ENCODE results near the gene MAB21L3. TPM values are rescaled to one million over a fixed set of nuclear protein-coding genes. Genes with fewer than 3 reads are reported as not detected.

The MAB21L3 gene
- total RNA-seq, 4 donors from 2014 or later, result 1.3 TPM; not detected in 3

- peak overlapping the region in 1 of 4 donors; percentile 78 for H3K27ac ChIP-seq
- TF ChIP-seq CTCF (IDR thresholded peaks at IDR 0.05) (no peak), EP300 (IDR thresholded peaks at IDR 0.05) (no peak), POLR2A (IDR thresholded peaks at IDR 0.05) (no peak), POLR2AphosphoS5 (IDR thresholded peaks at IDR 0.05) (no peak)
- H3K4me1 ChIP-seq, result peaks cover 0 to 21% (median 0%) of the 10 kb centered on the region in 3 donors
- ATAC-seq, result no peak
- 92% methylated on average over 4 of the region's 4 CpGs for WGBS, 2 donors (ENCODE audit: low coverage in 1 of 2)
- H3K27me3 ChIP-seq, result no peaks in the 10 kb centered on the region
- H3K4me3 ChIP-seq, result no peak overlapping the region
- no peaks in the 10 kb centered on the region for H3K9me3 ChIP-seq
- no peaks in the 10 kb centered on the region for H3K36me3 ChIP-seq
Observed at GRCh38 chr1:116150368-116150767, 39.2 kb downstream of the MAB21L3 start.

GRCh38 chr1:116151739-116152576 is 40.8 kb downstream of the MAB21L3 start:
- no peaks in the 10 kb centered on the region for H3K27me3 ChIP-seq

GRCh38 chr1:116152577-116152943 is 41.4 kb downstream of the MAB21L3 start:
- Histone ChIP-seq H3K4me1 (peaks cover 0 to 21% (median 0%) of the 10 kb centered on the region in 3 donors), H3K9me3 (no peaks in the 10 kb centered on the region), H3K27ac (peak overlapping the region in 2 of 4 donors; percentile 66 to 78), H3K36me3 (no peaks in the 10 kb centered on the region), H3K4me3 (peak overlapping the region in 1 of 2 donors; percentile 51), H3K27me3 (no peaks in the 10 kb centered on the region)
- ATAC-seq, result no peak
- 57% methylated on average over 4 of the region's 4 CpGs; no CpG with 5 or more reads in 1 of the 2 donors for WGBS, 2 donors (ENCODE audit: low coverage in 1 of 2)
- no peak for TF ChIP-seq EP300 (IDR thresholded peaks at IDR 0.05)
- no peak for TF ChIP-seq POLR2A (IDR thresholded peaks at IDR 0.05)

More at GRCh38 chr1:116151739-116152576, 40.8 kb downstream of the MAB21L3 start:
- peak; percentile 95 for ATAC-seq
- TF ChIP-seq CTCF (IDR thresholded peaks at IDR 0.05) (peak; percentile 86 to 98 (median 88)), EP300 (IDR thresholded peaks at IDR 0.05) (no peak)
- Histone ChIP-seq H3K4me1 (peaks cover 0 to 21% (median 0%) of the 10 kb centered on the region in 3 donors), H3K36me3 (no peaks in the 10 kb centered on the region), H3K9me3 (no peaks in the 10 kb centered on the region), H3K4me3 (peak overlapping the region; percentile 30 to 51), H3K27ac (peak overlapping the region in 3 of 4 donors; percentile 12 to 78 (median 66))
- WGBS, 2 donors (ENCODE audit: low coverage in 1 of 2), result 33% methylated on average over 3 of the region's 46 CpGs; no CpG with 5 or more reads in 1 of the 2 donors

- 93 to 96% methylated on average over 4 of the region's 4 CpGs for WGBS, 2 donors (ENCODE audit: low coverage in 1 of 2)
- H3K4me3 ChIP-seq, result no peak overlapping the region
- H3K4me1 ChIP-seq, result peaks cover 0 to 21% (median 0%) of the 10 kb centered on the region in 3 donors
- H3K27me3 ChIP-seq, result no peaks in the 10 kb centered on the region
- peaks cover 0 to 4% (median 0%) of the 10 kb centered on the region in 3 donors for H3K9me3 ChIP-seq
- H3K27ac ChIP-seq, result no peak overlapping the region
- ATAC-seq, result no peak
- TF ChIP-seq POLR2AphosphoS5 (IDR thresholded peaks at IDR 0.05), result no peak
- TF ChIP-seq POLR2A (IDR thresholded peaks at IDR 0.05), result no peak
- no peak for TF ChIP-seq CTCF (IDR thresholded peaks at IDR 0.05)
- TF ChIP-seq EP300 (IDR thresholded peaks at IDR 0.05), result no peak
- no peaks in the 10 kb centered on the region for H3K36me3 ChIP-seq
Observed at GRCh38 chr1:116152950-116153691, 41.9 kb downstream of the MAB21L3 start.

GRCh38 chr1:116153692-116154031 is 42.5 kb downstream of the MAB21L3 start:
- Histone ChIP-seq H3K27ac (no peak overlapping the region), H3K9me3 (peaks cover 0 to 6% (median 0%) of the 10 kb centered on the region in 3 donors), H3K4me1 (peaks cover 0 to 21% (median 0%) of the 10 kb centered on the region in 3 donors), H3K36me3 (no peaks in the 10 kb centered on the region), H3K27me3 (no peaks in the 10 kb centered on the region), H3K4me3 (no peak overlapping the region)
- no peak for TF ChIP-seq POLR2AphosphoS5 (IDR thresholded peaks at IDR 0.05)
- TF ChIP-seq EP300 (IDR thresholded peaks at IDR 0.05), result no peak
- no peak for TF ChIP-seq POLR2A (IDR thresholded peaks at IDR 0.05)
- TF ChIP-seq CTCF (IDR thresholded peaks at IDR 0.05), result no peak
- no peak for ATAC-seq

All from gastroesophageal sphincter (tissue), 4 donors.